ENCODE results near the gene REPS1. TPM values are rescaled to one million over a fixed set of nuclear protein-coding genes. Genes with fewer than 3 reads are reported as not detected.

The REPS1 gene
- total RNA-seq, 2 experiments from 2014 or later, result 41.9 to 45.6 TPM

- Mint-ChIP-seq H3K36me3 (ENCODE audit: low read depth) (no peaks in the 10 kb centered on the region), H3K9me3 (no peaks in the 10 kb centered on the region), H3K27me3 (no peaks in the 10 kb centered on the region), H3K27ac (no peak overlapping the region), H3K4me1 (peaks cover 4% of the 10 kb centered on the region), H3K4me3 (no peak overlapping the region)
- POLR2A ChIA-PET, result no interaction called here
- CTCF ChIA-PET, result no interaction called here
- DNase-seq, result no peak
These were observed 102.8 kb downstream of the REPS1 start for GRCh38 chr6:138885156-138885819.

- Mint-ChIP-seq H3K4me1 (peaks cover 4% of the 10 kb centered on the region), H3K4me3 (no peak overlapping the region), H3K9me3 (no peaks in the 10 kb centered on the region), H3K36me3 (ENCODE audit: low read depth) (no peaks in the 10 kb centered on the region), H3K27ac (no peak overlapping the region), H3K27me3 (no peaks in the 10 kb centered on the region)
- CTCF ChIA-PET, result no interaction called here
- DNase-seq, result no peak
- POLR2A ChIA-PET, result interaction anchor here (1.3 kb wide), 1 partner anchor 104 kb away, joined by 3 read pairs; no protein-coding TSS in a partner anchor
These were observed 105.6 kb downstream of the REPS1 start for GRCh38 chr6:138882369-138883017.

- Mint-ChIP-seq H3K27ac (no peak overlapping the region), H3K9me3 (no peaks in the 10 kb centered on the region), H3K36me3 (ENCODE audit: low read depth) (no peaks in the 10 kb centered on the region), H3K27me3 (no peaks in the 10 kb centered on the region), H3K4me3 (no peak overlapping the region), H3K4me1 (no peaks in the 10 kb centered on the region)
- ChIA-PET CTCF (no interaction called here), POLR2A (no interaction called here)
- DNase-seq, result no peak
These were observed 114.9 kb downstream of the REPS1 start for GRCh38 chr6:138873191-138873590.

GRCh38 chr6:138869398-138869797 lies 118.7 kb downstream of the REPS1 start:
- no peaks in the 10 kb centered on the region for H3K9me3 Mint-ChIP-seq
- no peaks in the 10 kb centered on the region for H3K36me3 Mint-ChIP-seq (ENCODE audit: low read depth)
- ChIA-PET CTCF (no interaction called here), POLR2A (no interaction called here)
- H3K27ac Mint-ChIP-seq, result no peak overlapping the region
- no peak for DNase-seq
- no peak overlapping the region for H3K4me3 Mint-ChIP-seq
- H3K27me3 Mint-ChIP-seq, result peaks cover 4% of the 10 kb centered on the region
- no peaks in the 10 kb centered on the region for H3K4me1 Mint-ChIP-seq

GRCh38 chr6:138868181-138868580 lies 119.9 kb downstream of the REPS1 start:
- no peaks in the 10 kb centered on the region for H3K9me3 Mint-ChIP-seq
- H3K27me3 Mint-ChIP-seq, result peaks cover 4% of the 10 kb centered on the region
- H3K27ac Mint-ChIP-seq, result no peak overlapping the region
- no peaks in the 10 kb centered on the region for H3K36me3 Mint-ChIP-seq (ENCODE audit: low read depth)
- H3K4me3 Mint-ChIP-seq, result no peak overlapping the region
- H3K4me1 Mint-ChIP-seq, result no peaks in the 10 kb centered on the region
- no peak for DNase-seq
- CTCF ChIA-PET, result no interaction called here
- POLR2A ChIA-PET, result no interaction called here

GRCh38 chr6:138865480-138866109 lies 122.5 kb downstream of the REPS1 start:
- H3K4me1 Mint-ChIP-seq, result no peaks in the 10 kb centered on the region
- POLR2A ChIA-PET, result no interaction called here
- no peak overlapping the region for H3K4me3 Mint-ChIP-seq
- DNase-seq, result no peak
- H3K9me3 Mint-ChIP-seq, result no peaks in the 10 kb centered on the region
- H3K27ac Mint-ChIP-seq, result no peak overlapping the region
- CTCF ChIA-PET, result no interaction called here
- peaks cover 13% of the 10 kb centered on the region for H3K27me3 Mint-ChIP-seq
- no peaks in the 10 kb centered on the region for H3K36me3 Mint-ChIP-seq (ENCODE audit: low read depth)

GRCh38 chr6:138864343-138864890 lies 123.6 kb downstream of the REPS1 start:
- Mint-ChIP-seq H3K36me3 (ENCODE audit: low read depth) (no peaks in the 10 kb centered on the region), H3K27ac (no peak overlapping the region), H3K9me3 (no peaks in the 10 kb centered on the region), H3K4me1 (no peaks in the 10 kb centered on the region), H3K4me3 (no peak overlapping the region), H3K27me3 (peaks cover 13% of the 10 kb centered on the region)
- ChIA-PET CTCF (no interaction called here), POLR2A (no interaction called here)
- DNase-seq, result no peak

GRCh38 chr6:138863321-138863720 lies 124.7 kb downstream of the REPS1 start:
- Mint-ChIP-seq H3K4me1 (no peaks in the 10 kb centered on the region), H3K4me3 (no peak overlapping the region), H3K27me3 (peaks cover 13% of the 10 kb centered on the region), H3K36me3 (ENCODE audit: low read depth) (no peaks in the 10 kb centered on the region), H3K9me3 (no peaks in the 10 kb centered on the region), H3K27ac (no peak overlapping the region)
- no peak for DNase-seq
- ChIA-PET POLR2A (no interaction called here), CTCF (no interaction called here)

- POLR2A ChIA-PET, result no interaction called here
- H3K36me3 Mint-ChIP-seq (ENCODE audit: low read depth), result no peaks in the 10 kb centered on the region
- H3K27ac Mint-ChIP-seq, result no peak overlapping the region
- H3K9me3 Mint-ChIP-seq, result no peaks in the 10 kb centered on the region
- H3K4me1 Mint-ChIP-seq, result no peaks in the 10 kb centered on the region
- CTCF ChIA-PET, result no interaction called here
- H3K4me3 Mint-ChIP-seq, result no peak overlapping the region
- peaks cover 13% of the 10 kb centered on the region for H3K27me3 Mint-ChIP-seq
- DNase-seq, result no peak
These were observed 125.6 kb downstream of the REPS1 start for GRCh38 chr6:138862456-138862855.

- Mint-ChIP-seq H3K27ac (no peak overlapping the region), H3K36me3 (ENCODE audit: low read depth) (no peaks in the 10 kb centered on the region), H3K4me3 (no peak overlapping the region), H3K4me1 (no peaks in the 10 kb centered on the region), H3K9me3 (no peaks in the 10 kb centered on the region), H3K27me3 (peaks cover 11% of the 10 kb centered on the region)
- ChIA-PET CTCF (no interaction called here), POLR2A (no interaction called here)
- DNase-seq, result no peak
These were observed 130.3 kb downstream of the REPS1 start for GRCh38 chr6:138857775-138858174.

- Mint-ChIP-seq H3K4me3 (no peak overlapping the region), H3K9me3 (no peaks in the 10 kb centered on the region), H3K27ac (no peak overlapping the region), H3K27me3 (peaks cover 5% of the 10 kb centered on the region), H3K36me3 (ENCODE audit: low read depth) (no peaks in the 10 kb centered on the region), H3K4me1 (no peaks in the 10 kb centered on the region)
- DNase-seq, result no peak
- ChIA-PET POLR2A (no interaction called here), CTCF (interaction anchor here (0.5 kb wide), 1 partner anchor 12 kb away, joined by 5 read pairs; no protein-coding TSS in a partner anchor)
These were observed 131.4 kb downstream of the REPS1 start for GRCh38 chr6:138856654-138857053.

Data from activated CD4-positive, alpha-beta memory T cell treated with anti-CD3 and anti-CD28 coated beads, Interleukin-2, amount 10 ng/mL, durations not matched to agents 7 days and 5 days (primary cell).